DND-41 (cell line): ENCODE data around the gene KDELR3.

Experiments used
- ATAC-seq: fragments of 200-7000 bp; cut with Tn5 transposase; 3 replicates; pipeline ENCODE4 v1.9.1; 2021; ENCODE audit warnings: low read depth; ENCODE audit not compliant: insufficient read depth
- DNase-seq: peaks from one replicate; pipeline ENCODE4 v3.0.0-alpha.2; 2020
- H2AFZ ChIP-seq: 2 replicates; pipeline ENCODE4 v1.6.0; 2012; ENCODE audit warnings: low read depth, low read length
- H3K27ac ChIP-seq: 2 replicates; pipeline ENCODE4 v1.5.1; 2012; ENCODE audit warnings: low read length, inconsistent platforms
- H3K27me3 ChIP-seq: fragments of 200-600 bp; sonication (generic); 2 replicates; pipeline ENCODE4 v1.6.0; 2012; ENCODE audit warnings: low read length, mild to moderate bottlenecking, inconsistent platforms; ENCODE audit not compliant: insufficient read depth, poor library complexity
- H3K36me3 ChIP-seq: 2 replicates; pipeline ENCODE4 v1.5.1; 2012; ENCODE audit warnings: low read length, inconsistent platforms; ENCODE audit not compliant: insufficient read depth
- H3K4me1 ChIP-seq: 2 replicates; pipeline ENCODE4 v1.5.1; 2012; ENCODE audit warnings: mild to moderate bottlenecking, low read length; ENCODE audit not compliant: insufficient read depth
- H3K4me2 ChIP-seq: 2 replicates; pipeline ENCODE4 v1.6.0; 2012; ENCODE audit warnings: mild to moderate bottlenecking, moderate library complexity, low read length, inconsistent platforms; ENCODE audit not compliant: insufficient read depth
- H3K4me3 ChIP-seq, 2 experiments: fragments of 200-600 bp in 1 of 2; shearing (Covaris generic) in 1 of 2; 2 replicates each; pipeline ENCODE4 v1.5.1; 2012 to 2016; ENCODE audit warnings: inconsistent platforms in 2 of 2, low read length in 2 of 2, mild to moderate bottlenecking in 2 of 2, low read depth in 1 of 2, moderate library complexity in 1 of 2
- H3K79me2 ChIP-seq: 2 replicates; pipeline ENCODE4 v1.6.0; 2012; ENCODE audit warnings: low read length, inconsistent platforms; ENCODE audit not compliant: insufficient read depth
- H3K9ac ChIP-seq: 2 replicates; pipeline ENCODE4 v1.6.0; 2012; ENCODE audit warnings: low read depth, mild to moderate bottlenecking, inconsistent platforms, low read length, moderate library complexity
- H3K9me3 ChIP-seq: 2 replicates; pipeline ENCODE4 v1.5.1; 2012; ENCODE audit warnings: low read length, moderate library complexity, mild to moderate bottlenecking, inconsistent platforms; ENCODE audit not compliant: insufficient read depth, severe bottlenecking
- H4K20me1 ChIP-seq: 2 replicates; pipeline ENCODE4 v1.6.0; 2012; ENCODE audit warnings: low read length; ENCODE audit not compliant: insufficient read depth
- CTCF ChIP-seq: IDR thresholded peaks from 2 replicates; pipeline ENCODE4 v1.5.1; 2012; ENCODE audit warnings: borderline replicate concordance, low read length, moderate library complexity, mild to moderate bottlenecking; ENCODE audit not compliant: poor library complexity, severe bottlenecking; ENCODE audit errors: extremely low read depth
- EZH2 ChIP-seq: IDR thresholded peaks from 3 replicates; pipeline ENCODE4 v1.6.1; 2012; ENCODE audit warnings: borderline replicate concordance, low read depth, mild to moderate bottlenecking, moderate library complexity, low read length, inconsistent platforms; ENCODE audit not compliant: severe bottlenecking

KDELR3 gene

GRCh38 chr22:38524429-38524828, 56.5 kb downstream of the KDELR3 start:
- Histone ChIP-seq H3K4me1 (no peaks in the 10 kb centered on the region), H3K4me2 (no peak overlapping the region), H3K9me3 (no peaks in the 10 kb centered on the region), H3K27ac (no peak overlapping the region), H3K36me3 (no peaks in the 10 kb centered on the region), H3K79me2 (no peaks in the 10 kb centered on the region), H2AFZ (no peak overlapping the region), H3K9ac (no peak overlapping the region), H3K4me3 (no peak overlapping the region), H3K27me3 (no peaks in the 10 kb centered on the region), H4K20me1 (no peaks in the 10 kb centered on the region)
- ATAC-seq (no peak), DNase-seq (no peak)
- TF ChIP-seq EZH2: no peak
- no peak for TF ChIP-seq CTCF

- H3K9me3 ChIP-seq: no peaks in the 10 kb centered on the region
- no peaks in the 10 kb centered on the region for H3K27me3 ChIP-seq
- H3K36me3 ChIP-seq: no peaks in the 10 kb centered on the region
- H2AFZ ChIP-seq: peak overlapping the region; percentile 41
- no peaks in the 10 kb centered on the region for H4K20me1 ChIP-seq
- ATAC-seq: peak; percentile 50
- no peaks in the 10 kb centered on the region for H3K79me2 ChIP-seq
- no peak overlapping the region for H3K9ac ChIP-seq
- DNase-seq: no peak
- no peak overlapping the region for H3K4me2 ChIP-seq
- H3K4me1 ChIP-seq: peaks cover 16% of the 10 kb centered on the region
- H3K27ac ChIP-seq: peak overlapping the region; percentile 12; the same call in 1 of the 2 replicates
- H3K4me3 ChIP-seq: no peak overlapping the region
- no peak for TF ChIP-seq CTCF
- no peak for TF ChIP-seq EZH2
These were observed 63.5 kb downstream of the KDELR3 start for GRCh38 chr22:38531251-38531938.
